SH-SY5Y (cell line): ENCODE measurements around the gene KDM3A.

Experiments
- GATA2 ChIP-seq: IDR thresholded peaks from 2 replicates; pipeline ENCODE4 v1.6.1; 2011; ENCODE audit warnings: mild to moderate bottlenecking, low read depth, low read length
- GATA3 ChIP-seq: IDR thresholded peaks from 2 replicates; pipeline ENCODE4 v1.6.1; 2011; ENCODE audit warnings: low read depth, mild to moderate bottlenecking, low read length, moderate library complexity

GRCh38 chr2:86519349-86519748, 78.2 kb downstream of the KDM3A start:
- no peak for TF ChIP-seq GATA2
- TF ChIP-seq GATA3, result no peak
